NCI-H345 treated with DMSO at 0.1 percent for 48 hours (cell line): ENCODE data around the gene PRKAG2.
"Not testable (repeated sequence)": the region's sequence is repeated elsewhere in the genome, so short reads cannot be mapped to it uniquely, and the experiment has no call there.

ENCODE experiments used
- DNase-seq: peaks from one replicate; lab custom pipeline; 2025; ENCODE audit not compliant: unreplicated experiment; lab: John Stamatoyannopoulos, UW

Gene PRKAG2

DNA sequence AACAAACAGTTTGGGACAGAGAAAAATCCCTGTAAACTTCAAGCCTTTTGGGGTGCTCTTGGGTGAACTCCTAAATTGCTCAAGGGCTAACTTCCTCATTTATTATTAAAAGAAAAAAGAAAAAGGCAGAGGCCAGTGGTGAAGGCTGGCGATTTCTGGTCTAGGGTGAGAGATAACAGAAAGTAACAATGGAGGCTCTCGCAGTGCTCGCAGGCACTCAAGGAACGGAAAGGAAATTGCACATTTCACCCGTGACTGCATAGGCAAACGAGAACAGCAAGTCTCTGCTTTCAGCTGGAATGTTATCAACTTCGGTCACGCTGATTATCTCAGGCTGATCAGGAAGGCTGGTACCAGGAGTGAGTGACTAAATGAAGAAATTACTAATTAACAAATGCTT, 70.7 kb downstream of the PRKAG2 start:
- DNase-seq = no peak

DNA sequence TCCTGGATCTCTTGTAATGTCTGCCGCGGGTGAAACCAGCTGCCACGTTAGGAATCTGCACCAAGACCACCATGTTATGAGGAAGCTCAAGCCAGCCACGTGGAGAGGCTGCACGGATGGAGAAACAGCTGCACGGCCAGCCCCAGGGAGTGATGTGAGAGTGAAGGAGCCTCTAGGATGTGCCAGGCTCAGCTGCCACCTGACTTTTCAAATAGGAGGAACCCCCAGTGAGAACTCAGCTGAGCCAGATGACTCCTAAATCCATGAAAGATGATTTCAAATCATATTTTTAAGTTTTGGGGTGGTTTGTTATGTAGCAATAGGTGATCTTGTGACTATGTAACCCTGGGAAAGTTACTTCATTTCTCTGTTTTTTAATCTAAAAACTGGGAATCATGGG, 71.7 kb downstream of the PRKAG2 start:
- no peak for DNase-seq

DNA sequence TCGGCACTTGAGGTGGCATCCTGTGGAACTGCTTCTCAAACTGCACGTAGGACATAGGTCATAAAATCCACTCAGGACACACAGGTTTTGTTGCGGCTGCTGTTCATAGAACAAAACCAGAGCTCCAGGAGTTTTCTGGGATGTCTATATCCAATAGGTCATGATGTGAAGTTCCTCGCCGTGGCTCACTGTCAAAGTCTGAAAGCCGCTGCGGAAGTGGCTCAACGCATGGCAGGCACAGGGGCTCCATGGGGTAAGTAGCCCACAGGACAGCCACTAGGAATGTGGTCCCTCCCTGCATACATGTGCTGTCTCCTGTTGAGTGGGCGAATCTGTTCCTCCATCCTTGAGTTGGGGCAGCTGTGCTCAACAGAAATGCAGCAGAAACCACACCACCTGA, 72.2 kb downstream of the PRKAG2 start:
- DNase-seq = no peak

DNA sequence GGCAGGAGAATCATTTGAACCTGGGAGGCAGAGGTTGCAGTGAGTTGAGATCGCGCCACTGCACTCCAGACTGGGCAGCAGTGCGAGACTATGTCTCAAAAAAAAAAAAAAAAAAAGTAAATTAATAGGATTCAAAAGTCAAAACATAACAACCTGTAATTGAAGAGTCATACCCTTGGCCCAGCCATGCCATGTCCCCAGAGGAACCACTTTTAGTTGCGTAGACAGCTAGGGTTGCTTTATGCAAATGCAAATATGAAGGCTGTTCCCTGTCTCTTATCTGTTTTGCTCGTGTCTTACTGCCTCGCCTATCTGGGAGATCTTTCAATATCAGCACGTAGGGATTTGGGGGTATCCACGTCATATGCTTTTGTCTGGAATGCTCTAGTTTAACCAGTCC, 73.1 kb downstream of the PRKAG2 start:
- no peak for DNase-seq

GRCh38 chr7:151802469-151802846, 74.5 kb downstream of the PRKAG2 start:
- DNase-seq = no peak

DNA sequence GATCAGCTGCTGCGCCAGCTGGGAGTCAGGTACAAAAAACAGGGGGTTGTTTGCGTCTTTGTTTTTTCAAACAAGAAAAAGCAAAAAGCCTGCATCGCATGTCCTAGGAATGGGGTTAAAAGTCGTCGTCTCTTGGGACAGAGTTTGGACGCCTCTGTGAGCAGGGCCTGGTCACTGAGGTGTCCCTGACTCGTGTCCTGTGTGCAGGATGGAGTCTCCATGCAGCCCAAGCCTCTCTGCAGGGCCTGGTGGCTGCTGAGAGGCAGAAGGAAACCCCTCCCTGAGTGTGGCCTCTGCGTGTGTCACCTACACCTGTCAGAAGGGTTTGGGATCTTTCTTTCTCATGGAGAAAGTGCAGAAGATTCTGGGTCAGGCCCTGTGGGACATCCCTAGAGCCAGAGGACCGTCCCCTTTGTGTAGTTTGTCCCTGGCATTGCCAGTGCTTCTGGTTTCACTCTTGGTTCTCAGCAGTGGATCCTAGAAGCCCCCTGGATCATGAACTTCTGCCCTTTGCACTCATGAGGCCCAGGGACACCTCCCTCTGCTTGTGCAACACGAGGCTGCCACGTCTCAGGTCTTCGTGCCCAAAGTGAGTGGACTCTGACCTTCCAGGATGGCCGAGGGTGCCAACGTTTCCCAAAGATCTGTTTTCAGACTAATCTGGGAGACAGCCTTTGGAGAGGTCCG, 75.0 kb downstream of the PRKAG2 start:
- no peak for DNase-seq

DNA sequence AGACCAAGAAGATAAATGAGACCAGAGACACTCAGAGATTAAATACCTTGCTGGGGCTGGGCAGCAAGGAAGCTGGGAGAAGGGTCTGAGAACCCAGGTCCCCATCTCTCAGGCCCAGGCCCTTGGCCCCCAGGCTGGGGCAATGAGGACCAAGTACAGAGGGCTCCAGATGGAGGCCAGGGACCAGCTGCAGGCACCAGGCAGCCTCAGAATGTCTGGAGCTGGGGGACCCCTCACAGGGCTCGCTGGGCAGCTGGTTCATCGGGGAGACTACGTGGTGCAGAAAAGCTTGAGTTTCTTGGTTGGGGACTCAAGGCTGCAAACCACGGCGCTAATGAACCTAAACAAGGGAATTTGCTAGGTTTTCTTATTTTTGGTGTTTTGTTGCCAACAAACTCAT, 75.6 kb downstream of the PRKAG2 start:
- no peak for DNase-seq

DNA sequence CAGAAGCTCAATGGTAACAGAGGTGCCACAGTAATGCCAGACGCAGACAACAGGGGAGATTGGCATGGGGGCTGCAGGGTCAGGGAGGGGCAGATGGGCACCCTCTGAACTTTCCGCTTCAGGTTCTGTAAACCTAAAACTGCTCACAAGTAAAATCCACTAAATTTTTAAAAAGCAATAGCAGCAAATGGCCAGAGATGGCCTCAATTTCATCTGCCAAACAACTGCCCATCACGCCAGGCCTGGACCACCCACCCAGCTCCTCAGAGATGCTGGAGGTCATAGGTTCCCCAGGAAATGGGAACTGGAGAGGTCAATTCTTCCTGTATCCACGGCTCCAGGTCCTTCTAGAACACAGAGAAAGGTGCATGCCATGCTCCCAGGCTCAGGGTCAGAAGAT, 76.1 kb downstream of the PRKAG2 start:
- DNase-seq = no peak

- no peak for DNase-seq
Observed at GRCh38 chr7:151800391-151800790, 76.5 kb downstream of the PRKAG2 start.

GRCh38 chr7:151799506-151799905, 77.4 kb downstream of the PRKAG2 start:
- no peak for DNase-seq

- DNase-seq = no peak
Observed at GRCh38 chr7:151798851-151799448, 78.0 kb downstream of the PRKAG2 start.

DNA sequence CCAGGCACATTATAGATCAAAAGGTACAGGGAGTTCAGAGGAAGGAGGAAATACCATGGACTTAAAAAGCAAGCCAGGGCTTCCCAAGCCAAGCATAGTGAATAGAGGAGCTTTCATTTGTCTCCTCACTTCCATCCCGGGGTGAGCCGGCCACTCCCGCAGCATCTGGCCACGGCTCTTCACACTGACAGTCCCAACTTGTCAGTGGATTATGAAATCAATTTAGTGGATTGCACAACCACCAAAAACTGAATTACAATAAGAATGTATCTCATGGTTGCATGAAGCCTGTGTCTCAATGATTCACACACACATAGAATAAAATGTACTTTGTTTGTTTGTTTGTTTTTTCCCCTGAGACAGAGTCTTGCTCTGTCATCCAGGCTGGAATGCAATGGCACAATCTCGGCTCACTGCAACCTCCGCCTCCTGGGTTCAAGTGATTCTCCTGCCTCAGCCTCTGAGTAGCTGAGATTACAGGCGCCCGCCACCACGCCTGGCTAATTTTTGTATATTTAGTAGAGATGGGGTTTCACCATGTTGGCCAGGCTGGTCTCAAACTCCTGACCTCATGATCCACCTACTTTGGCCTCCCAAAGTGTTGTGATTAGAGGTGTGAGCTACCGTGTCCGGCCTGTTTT, 79.1 kb downstream of the PRKAG2 start:
- DNase-seq = not testable (repeated sequence)

- DNase-seq = no peak
Observed at GRCh38 chr7:151796871-151797537, 79.9 kb downstream of the PRKAG2 start.

- DNase-seq = no peak
Observed at GRCh38 chr7:151796091-151796870, 80.6 kb downstream of the PRKAG2 start.

- DNase-seq = no peak
Observed at GRCh38 chr7:151795168-151795811, 81.6 kb downstream of the PRKAG2 start.

GRCh38 chr7:151794508-151795167, 82.3 kb downstream of the PRKAG2 start:
- no peak for DNase-seq

DNA sequence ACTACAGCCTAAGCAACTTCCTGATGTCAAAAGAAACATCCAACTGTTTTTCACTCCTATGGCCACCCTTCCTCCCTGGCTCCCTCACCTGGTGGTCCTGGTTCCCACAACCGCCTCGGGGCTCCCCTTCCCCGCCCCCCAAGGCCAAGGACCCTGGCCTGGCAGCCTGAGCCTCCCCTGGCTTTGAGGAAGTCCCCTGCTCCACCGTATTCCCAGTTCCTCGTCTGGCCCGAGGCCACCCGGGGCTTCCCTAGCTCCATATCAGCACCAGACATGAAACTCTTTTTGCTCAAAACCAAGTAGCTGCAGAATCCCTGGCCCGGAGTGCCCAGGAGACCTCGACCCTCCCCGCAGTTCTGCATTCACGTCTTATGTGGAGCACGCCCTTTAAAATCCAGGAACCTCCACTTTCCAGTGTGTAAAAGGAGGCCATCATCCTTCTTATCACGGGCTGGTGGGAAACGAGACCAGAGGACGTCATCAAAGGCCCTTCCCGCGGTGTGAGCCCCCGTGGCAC, 82.9 kb downstream of the PRKAG2 start:
- no peak for DNase-seq

GRCh38 chr7:151793531-151793951, 83.4 kb downstream of the PRKAG2 start:
- no peak for DNase-seq

DNA sequence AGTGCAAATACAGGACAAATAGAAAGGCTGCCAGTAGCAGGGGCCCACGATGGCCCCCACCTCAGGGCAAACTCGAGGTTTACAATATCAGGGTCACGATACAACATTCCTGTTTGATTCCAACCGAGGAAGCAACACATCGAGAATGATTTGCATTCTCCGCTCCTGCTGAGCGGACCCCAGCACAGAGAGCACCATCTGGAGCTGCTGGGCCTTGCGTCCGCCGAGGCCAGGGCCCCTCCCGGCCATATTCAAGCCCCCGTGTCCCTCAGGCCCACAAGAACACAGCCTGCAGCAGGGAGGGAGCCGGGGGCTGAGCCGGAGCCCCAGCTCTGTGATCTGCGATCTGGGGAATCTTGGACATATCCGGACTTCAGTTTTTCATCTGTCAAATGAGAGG, 84.3 kb downstream of the PRKAG2 start:
- DNase-seq = no peak

- DNase-seq = no peak
Observed at GRCh38 chr7:151792086-151792485, 84.8 kb downstream of the PRKAG2 start.
